ENCODE measurements around the gene TOX2.

- TF ChIP-seq CTCF (IDR thresholded peaks at IDR 0.05; ENCODE audit: control extremely low read depth in 1 of 3, insufficient read depth in 1 of 3, low read depth in 1 of 3, low read length in 3 of 3): no peak
- no peak for TF ChIP-seq HDAC2 (IDR thresholded peaks at IDR 0.05; ENCODE audit: borderline replicate concordance in 1 of 2, low read depth in 2 of 2, low read length in 2 of 2)
- no peak for TF ChIP-seq POLR2A (IDR thresholded peaks at IDR 0.05; ENCODE audit: control extremely low read depth in 1 of 2, low read depth in 2 of 2, low read length in 2 of 2)
- TF ChIP-seq CBX5 (IDR thresholded peaks at IDR 0.05; ENCODE audit: low read depth, low read length): no peak
- no peak for TF ChIP-seq YY1 (IDR thresholded peaks at IDR 0.05; ENCODE audit: low read depth, low read length)
- TF ChIP-seq SP1 (IDR thresholded peaks at IDR 0.05; ENCODE audit: low read depth, low read length): no peak
Measured at GRCh38 chr20:43981540-43981939, 66.9 kb downstream of the TOX2 start.

Data from H1 (cell line).